ENCODE measurements around the gene PPP4R3A. TPM values are rescaled to one million over a fixed set of nuclear protein-coding genes. Genes with fewer than 3 reads are reported as not detected.

The PPP4R3A gene
- total RNA-seq, 1 donor from 2014 or later = 38.3 TPM

DNA sequence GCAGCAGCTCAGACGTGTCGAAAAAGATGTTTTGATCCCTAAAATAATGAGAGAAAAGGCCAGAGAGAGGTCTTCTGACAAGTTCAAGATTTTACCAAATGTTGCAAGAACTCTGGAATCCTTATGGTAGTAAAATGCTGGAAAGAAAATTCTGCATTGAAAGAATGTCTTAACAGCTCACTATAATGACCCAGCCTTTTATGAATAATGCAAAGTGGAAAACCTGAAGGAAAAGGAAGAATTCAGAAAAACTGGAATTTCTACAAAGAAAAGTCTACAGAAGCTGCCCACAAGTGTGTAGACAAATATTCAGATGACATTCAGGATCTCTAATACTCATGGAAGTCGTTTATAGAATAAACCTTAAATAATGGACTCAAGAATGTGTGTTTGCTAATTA is 90.7 kb downstream of the PPP4R3A start:
- TF ChIP-seq CTCF (IDR thresholded peaks at IDR 0.05; ENCODE audit: borderline replicate concordance) = no peak
- DNase-seq = no peak
- no peaks in the 10 kb centered on the region for H3K36me3 ChIP-seq
- H3K9me3 ChIP-seq (replicated peaks) = no peaks in the 10 kb centered on the region
- H3K4me1 ChIP-seq = peaks cover 28% of the 10 kb centered on the region
- H3K4me3 ChIP-seq = no peak overlapping the region
- intact Hi-C loops (cut with micrococcal nuclease) = loop anchor here (5.0 kb wide), 1 partner anchor 97 kb away; no protein-coding TSS in a partner anchor
- peaks cover 41% of the 10 kb centered on the region for H3K27me3 ChIP-seq (ENCODE audit: low read depth)
- H3K27ac ChIP-seq (replicated peaks) = no peak overlapping the region

- Histone ChIP-seq H3K9me3 (replicated peaks) (no peaks in the 10 kb centered on the region), H3K4me1 (peaks cover 28% of the 10 kb centered on the region), H3K27me3 (ENCODE audit: low read depth) (peaks cover 45% of the 10 kb centered on the region), H3K27ac (replicated peaks) (no peak overlapping the region), H3K4me3 (peak overlapping the region; percentile 77), H3K36me3 (no peaks in the 10 kb centered on the region)
- intact Hi-C loops (cut with micrococcal nuclease) = loop anchor here (5.0 kb wide), 1 partner anchor 97 kb away; no protein-coding TSS in a partner anchor
- DNase-seq = no peak
- no peak for TF ChIP-seq CTCF (IDR thresholded peaks at IDR 0.05; ENCODE audit: borderline replicate concordance)
Observed at GRCh38 chr14:91419044-91419397, 91.1 kb downstream of the PPP4R3A start.

- intact Hi-C loops (cut with micrococcal nuclease) = loop anchor here (5.0 kb wide), 1 partner anchor 96 kb away; no protein-coding TSS in a partner anchor
- H3K36me3 ChIP-seq = no peaks in the 10 kb centered on the region
- no peaks in the 10 kb centered on the region for H3K9me3 ChIP-seq (replicated peaks)
- peaks cover 28% of the 10 kb centered on the region for H3K4me1 ChIP-seq
- DNase-seq = peak; percentile 66
- peak overlapping the region; percentile 77 for H3K4me3 ChIP-seq
- no peak overlapping the region for H3K27ac ChIP-seq (replicated peaks)
- peaks cover 50% of the 10 kb centered on the region for H3K27me3 ChIP-seq (ENCODE audit: low read depth)
- TF ChIP-seq CTCF (IDR thresholded peaks at IDR 0.05; ENCODE audit: borderline replicate concordance) = peak; percentile 95
Observed at GRCh38 chr14:91418387-91419043, 91.6 kb downstream of the PPP4R3A start.

GRCh38 chr14:91417983-91418386 is 92.1 kb downstream of the PPP4R3A start:
- Histone ChIP-seq H3K4me1 (peaks cover 28% of the 10 kb centered on the region), H3K36me3 (no peaks in the 10 kb centered on the region), H3K4me3 (peak overlapping the region; percentile 77), H3K27ac (replicated peaks) (peak overlapping the region; percentile 27), H3K9me3 (replicated peaks) (no peaks in the 10 kb centered on the region), H3K27me3 (ENCODE audit: low read depth) (peaks cover 52% of the 10 kb centered on the region)
- TF ChIP-seq CTCF (IDR thresholded peaks at IDR 0.05; ENCODE audit: borderline replicate concordance) = no peak
- intact Hi-C loops (cut with micrococcal nuclease) = loop anchor here (5.0 kb wide), 1 partner anchor 96 kb away; no protein-coding TSS in a partner anchor
- no peak for DNase-seq

DNA sequence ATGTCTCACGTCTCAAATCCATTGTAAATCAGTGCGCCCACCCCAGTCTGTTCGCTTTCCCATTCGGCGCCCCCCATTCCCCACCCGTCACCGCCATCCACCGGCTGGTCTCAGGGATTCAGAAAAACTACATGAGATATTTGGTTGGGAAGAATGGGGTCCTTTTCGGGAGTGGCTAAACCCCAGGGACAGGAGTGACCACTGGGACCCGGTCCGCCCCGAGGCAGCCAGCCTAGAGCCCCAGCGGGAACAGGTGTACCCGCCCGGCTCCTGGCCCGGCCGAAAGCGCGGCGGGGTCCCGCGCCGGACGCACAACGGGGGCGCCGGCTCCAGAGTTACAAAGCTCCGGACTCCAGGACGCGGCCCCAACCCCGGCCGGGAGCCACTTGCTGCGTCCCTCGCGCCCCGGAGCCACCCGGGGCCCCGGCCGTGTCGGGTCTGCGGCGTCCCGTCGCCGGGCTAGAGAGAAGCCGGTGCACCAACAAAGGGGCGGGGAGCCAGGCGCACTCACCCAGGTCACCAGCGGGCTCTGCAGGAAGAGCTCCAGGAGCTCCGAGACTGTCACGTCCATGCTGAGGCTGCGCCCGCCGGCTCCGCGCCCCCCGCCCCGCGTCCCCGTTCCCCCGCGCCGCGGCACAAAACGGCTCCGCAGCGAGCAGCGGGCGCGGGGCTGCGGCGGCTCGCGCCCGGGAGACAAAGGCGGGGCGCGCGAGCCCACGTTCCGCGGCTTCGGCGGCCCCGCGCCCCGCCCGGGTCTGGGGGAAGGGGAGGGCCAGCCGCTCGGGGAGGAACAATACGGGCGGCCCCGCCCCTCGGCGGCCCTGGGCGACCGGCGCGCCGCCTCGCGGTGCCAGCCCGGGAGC is 92.8 kb downstream of the PPP4R3A start, which contains the start of gene CCDC88C:
TSS of gene CCDC88C (minus strand) at position 701 of the 863 bp plus-strand sequence. CDS start at position 571, 130 bp downstream.
- H3K36me3 ChIP-seq = no peaks in the 10 kb centered on the region
- peak; percentile 62 for DNase-seq
- no peaks in the 10 kb centered on the region for H3K9me3 ChIP-seq (replicated peaks)
- H3K27me3 ChIP-seq (ENCODE audit: low read depth) = peaks cover 52% of the 10 kb centered on the region
- peak within 1 kb of the TSS; percentile 76 for H3K27ac ChIP-seq (replicated peaks)
- peaks cover 28% of the 10 kb centered on the region for H3K4me1 ChIP-seq
- intact Hi-C loops (cut with micrococcal nuclease) = loop anchor here (5.0 kb wide), 1 partner anchor 95 kb away; no protein-coding TSS in a partner anchor
- H3K4me3 ChIP-seq = peak within 1 kb of the TSS; percentile 77
- no peak for TF ChIP-seq CTCF (IDR thresholded peaks at IDR 0.05; ENCODE audit: borderline replicate concordance)
